Mesendoderm (in vitro differentiated cells): ENCODE data around the gene NOD1.
"Not testable (repeated sequence)": the region's sequence is repeated elsewhere in the genome, so short reads cannot be mapped to it uniquely, and the experiment has no call there.

Experiments
- DNase-seq: peaks from one replicate; pipeline ENCODE4 v3.0.0; 2013
- H2AK5ac ChIP-seq: 2 replicates; pipeline ENCODE4 v1.6.1; 2013; ENCODE audit warnings: low read length, inconsistent platforms
- H2BK120ac ChIP-seq: 2 replicates; pipeline ENCODE4 v1.6.1; 2013; ENCODE audit warnings: low read depth, mild to moderate bottlenecking, low read length, moderate library complexity, mixed read lengths
- H2BK15ac ChIP-seq: replicated peaks from 2 replicates; pipeline ENCODE4 v1.6.1; 2013; ENCODE audit warnings: low read depth, mild to moderate bottlenecking, moderate library complexity
- H2BK5ac ChIP-seq: 2 replicates; pipeline ENCODE4 v1.6.1; 2013; ENCODE audit warnings: low read length, inconsistent platforms
- H3K18ac ChIP-seq: 2 replicates; pipeline ENCODE4 v1.6.1; 2013; ENCODE audit warnings: mild to moderate bottlenecking, low read length, mixed read lengths
- H3K23ac ChIP-seq: one replicate; pipeline ENCODE4 v1.6.1; 2013; ENCODE audit warnings: low read length
- H3K27ac ChIP-seq: 2 replicates; pipeline ENCODE4 v1.5.1; 2013; ENCODE audit warnings: low read depth, mild to moderate bottlenecking, inconsistent platforms, low read length, moderate library complexity
- H3K27me3 ChIP-seq: 2 replicates; pipeline ENCODE4 v1.6.1; 2013; ENCODE audit warnings: low read length, control low read depth, mild to moderate bottlenecking, inconsistent platforms; ENCODE audit not compliant: insufficient read depth, poor library complexity
- H3K36me3 ChIP-seq: 2 replicates; pipeline ENCODE4 v1.6.1; 2013; ENCODE audit warnings: low read length, inconsistent platforms; ENCODE audit not compliant: control insufficient read depth, insufficient read depth
- H3K4ac ChIP-seq: one replicate; pipeline ENCODE4 v1.6.1; 2013; ENCODE audit warnings: low read depth, mild to moderate bottlenecking, low read length, moderate library complexity
- H3K4me1 ChIP-seq: 2 replicates; pipeline ENCODE4 v1.6.1; 2013; ENCODE audit warnings: low read depth, low read length, inconsistent platforms; ENCODE audit not compliant: control insufficient read depth
- H3K4me2 ChIP-seq: 2 replicates; pipeline ENCODE4 v1.6.1; 2013; ENCODE audit warnings: low read length
- H3K4me3 ChIP-seq: 2 replicates; pipeline ENCODE4 v1.5.1; 2013; ENCODE audit warnings: mild to moderate bottlenecking, low read length
- H3K56ac ChIP-seq: one replicate; pipeline ENCODE4 v1.6.1; 2013; ENCODE audit warnings: low read length
- H3K79me1 ChIP-seq: 2 replicates; pipeline ENCODE4 v1.6.1; 2013; ENCODE audit warnings: low read length, inconsistent platforms
- H3K79me2 ChIP-seq: 2 replicates; pipeline ENCODE4 v1.6.1; 2013; ENCODE audit warnings: mild to moderate bottlenecking, low read length; ENCODE audit not compliant: control insufficient read depth, insufficient read depth
- H3K9ac ChIP-seq: 2 replicates; pipeline ENCODE4 v1.6.1; 2013; ENCODE audit warnings: low read length, inconsistent platforms
- H4K5ac ChIP-seq: one replicate; pipeline ENCODE4 v1.6.1; 2013; ENCODE audit warnings: low read length
- H4K8ac ChIP-seq: one replicate; pipeline ENCODE4 v1.6.1; 2013; ENCODE audit warnings: low read depth, mild to moderate bottlenecking, control low read depth, low read length, moderate library complexity
- WGBS: extraction: QIAGEN DNeasy Blood & Tissue Kit; methylation state at CpG from one replicate; pipeline ENCODE4 v1.1.7; 2013; ENCODE audit warnings: low lambda C conversion rate, missing lambda C conversion rate; ENCODE audit not compliant: insufficient coverage; ENCODE audit errors: extremely low coverage; 5-methylcytosine and 5-hydroxymethylcytosine counted together

Gene NOD1

DNA sequence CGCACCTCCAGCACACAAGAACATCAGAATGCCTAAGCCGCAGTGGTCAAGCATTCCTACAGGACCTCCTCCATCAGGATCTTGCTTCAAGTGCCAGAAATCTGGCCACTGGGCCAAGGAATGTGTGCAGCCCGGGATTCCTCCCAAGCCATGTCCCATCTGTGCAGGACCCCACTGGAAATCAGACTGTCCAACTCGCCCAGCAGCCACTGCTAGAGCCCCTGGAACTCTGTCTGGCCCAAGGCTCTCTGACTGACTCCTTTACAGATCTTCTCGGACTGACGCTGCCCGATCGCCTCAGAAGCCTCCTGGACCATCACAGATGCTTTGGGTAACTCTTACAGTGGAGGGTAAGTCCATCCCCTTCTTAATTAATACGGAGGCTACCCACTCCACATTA, 2.8 kb upstream of the NOD1 start:
- not testable (repeated sequence) for H3K27ac ChIP-seq, H2BK120ac ChIP-seq, H3K79me2 ChIP-seq, H4K8ac ChIP-seq, H3K4ac ChIP-seq, H2BK5ac ChIP-seq, H3K56ac ChIP-seq, H3K27me3 ChIP-seq, H4K5ac ChIP-seq, H3K9ac ChIP-seq, H3K4me1 ChIP-seq, H3K4me3 ChIP-seq, H3K36me3 ChIP-seq, H3K23ac ChIP-seq, H3K79me1 ChIP-seq, H2AK5ac ChIP-seq, H2BK15ac ChIP-seq, H3K18ac ChIP-seq, H3K4me2 ChIP-seq, DNase-seq
- no CpG with 5 or more reads among the region's 9 CpGs for WGBS

DNA sequence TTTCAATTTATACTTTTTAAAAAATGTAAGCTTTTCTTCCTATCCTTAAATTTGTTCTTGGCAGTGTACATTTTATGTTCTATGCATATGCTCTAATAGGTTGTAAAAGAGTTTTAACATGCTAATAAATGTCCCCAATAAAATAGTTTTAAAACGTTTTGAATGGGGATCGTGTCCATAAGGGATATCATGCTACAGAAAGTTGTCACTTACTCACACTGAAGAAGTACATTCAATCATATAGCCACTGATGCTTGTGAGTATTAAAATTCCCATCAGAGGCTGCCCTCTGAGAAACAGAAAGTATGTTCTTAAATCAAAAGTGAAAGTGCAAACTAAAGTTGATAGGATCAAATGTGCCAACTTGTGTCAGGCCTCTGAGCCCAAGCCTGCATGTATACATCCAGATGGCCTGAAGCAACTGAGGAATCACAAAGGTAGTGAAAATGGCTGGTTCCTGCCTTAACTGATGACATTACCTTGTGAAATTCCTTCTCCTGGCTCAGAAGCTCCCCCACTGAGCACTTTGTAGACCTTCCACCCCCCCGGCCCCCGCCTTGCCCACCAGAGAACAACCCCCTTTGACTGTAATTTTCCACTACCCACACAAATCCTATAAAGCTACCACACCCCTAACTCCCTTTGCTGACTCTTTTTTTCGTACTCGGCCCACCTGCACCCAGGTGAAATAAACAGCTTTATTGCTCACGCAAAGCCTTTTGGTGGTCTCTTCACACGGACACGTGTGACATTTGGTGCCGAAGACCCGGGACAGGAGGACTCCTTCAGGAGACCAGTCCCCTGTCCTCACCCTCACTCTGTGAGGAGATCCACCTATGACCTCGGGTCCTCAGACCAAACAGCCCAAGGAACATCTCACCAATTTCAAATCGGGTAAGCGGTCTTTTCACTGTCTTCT, 877 bp upstream of the NOD1 start:
- Histone ChIP-seq H3K4me3 (no peak overlapping the region), H3K56ac (peak overlapping the region; percentile 89), H2BK120ac (no peak overlapping the region), H3K36me3 (no peaks in the 10 kb centered on the region), H3K79me2 (peaks cover 2% of the 10 kb centered on the region), H2BK5ac (no peak overlapping the region), H2AK5ac (no peak overlapping the region), H3K23ac (no peak overlapping the region), H4K5ac (no peak overlapping the region), H3K79me1 (peaks cover 3% of the 10 kb centered on the region), H3K4me2 (no peak overlapping the region), H3K9ac (no peak overlapping the region), H3K27ac (peak overlapping the region; percentile 65), H4K8ac (no peak overlapping the region), H3K18ac (no peak overlapping the region), H3K4ac (peak overlapping the region; percentile 21), H3K4me1 (peaks cover 3% of the 10 kb centered on the region), H3K27me3 (peaks cover 6% of the 10 kb centered on the region), H2BK15ac (no peak overlapping the region)
- no CpG with 5 or more reads among the region's 14 CpGs for WGBS
- peak; percentile 74 for DNase-seq

DNA sequence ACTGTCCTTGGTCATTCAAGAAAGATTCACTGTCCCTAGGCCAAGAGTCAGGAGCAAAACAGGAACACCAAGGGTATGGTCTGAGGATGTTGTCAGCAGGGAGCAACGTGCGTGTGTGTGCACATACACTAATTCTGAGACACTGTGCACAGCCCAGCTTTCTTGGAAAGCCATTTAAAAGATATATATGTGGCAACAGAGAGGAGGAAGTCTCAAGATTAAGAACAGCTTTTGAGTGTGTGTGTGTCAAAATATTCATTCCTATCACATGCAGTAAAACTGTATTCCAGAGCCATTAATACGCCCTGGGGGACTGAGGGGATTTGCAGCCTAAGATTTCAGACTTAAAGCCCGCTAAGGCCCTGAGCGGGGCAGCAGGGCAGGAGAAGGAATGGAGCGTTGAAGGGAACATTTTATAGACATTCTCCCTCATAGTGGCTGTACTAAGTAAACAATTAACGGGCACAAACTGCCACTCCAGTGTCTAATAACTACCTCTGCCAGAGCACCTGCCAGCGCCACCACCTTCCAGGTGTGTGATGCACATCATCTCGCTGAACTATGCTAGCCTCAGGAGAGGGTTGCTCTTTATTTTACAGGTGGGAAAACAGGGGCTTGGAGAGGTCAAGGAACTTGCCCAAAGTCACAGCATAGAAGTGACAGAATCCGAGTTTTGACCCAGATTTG, 2.0 kb downstream of the NOD1 start:
- no peak overlapping the region for H3K18ac ChIP-seq
- H3K4ac ChIP-seq, result no peak overlapping the region
- no peak overlapping the region for H3K4me3 ChIP-seq
- peaks cover 6% of the 10 kb centered on the region for H3K27me3 ChIP-seq
- no peak overlapping the region for H2BK15ac ChIP-seq
- no peak overlapping the region for H2BK120ac ChIP-seq
- H4K8ac ChIP-seq, result no peak overlapping the region
- H3K36me3 ChIP-seq, result no peaks in the 10 kb centered on the region
- DNase-seq, result no peak
- no peak overlapping the region for H3K23ac ChIP-seq
- peaks cover 2% of the 10 kb centered on the region for H3K79me2 ChIP-seq
- peak overlapping the region; percentile 20 for H3K56ac ChIP-seq
- peaks cover 3% of the 10 kb centered on the region for H3K79me1 ChIP-seq
- H3K4me1 ChIP-seq, result peaks cover 13% of the 10 kb centered on the region
- H3K4me2 ChIP-seq, result no peak overlapping the region
- WGBS, result no CpG with 5 or more reads among the region's 10 CpGs
- H3K27ac ChIP-seq, result no peak overlapping the region
- H2AK5ac ChIP-seq, result no peak overlapping the region
- H4K5ac ChIP-seq, result no peak overlapping the region
- H2BK5ac ChIP-seq, result no peak overlapping the region
- H3K9ac ChIP-seq, result no peak overlapping the region

DNA sequence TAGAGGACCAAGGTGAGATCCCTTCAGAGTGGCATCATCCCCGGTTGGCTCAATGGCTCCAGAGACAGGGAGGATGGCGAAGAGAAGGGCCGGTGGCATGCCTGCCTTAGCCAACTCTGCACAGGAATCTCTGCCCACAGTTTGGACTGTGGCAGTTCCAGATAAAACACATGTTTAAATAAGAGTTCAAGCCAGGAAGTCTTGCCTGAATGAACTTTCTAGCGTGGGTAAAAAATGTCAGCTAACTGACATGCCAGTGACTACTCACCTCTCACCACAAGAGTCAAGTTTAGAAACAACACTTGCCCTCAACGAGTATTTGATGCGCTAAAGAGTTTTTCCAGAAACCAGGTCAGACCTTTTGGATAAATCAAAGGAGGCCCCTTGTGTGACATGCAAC, 3.0 kb downstream of the NOD1 start:
- no peak overlapping the region for H3K27ac ChIP-seq
- no CpG with 5 or more reads among the region's 6 CpGs for WGBS

DNA sequence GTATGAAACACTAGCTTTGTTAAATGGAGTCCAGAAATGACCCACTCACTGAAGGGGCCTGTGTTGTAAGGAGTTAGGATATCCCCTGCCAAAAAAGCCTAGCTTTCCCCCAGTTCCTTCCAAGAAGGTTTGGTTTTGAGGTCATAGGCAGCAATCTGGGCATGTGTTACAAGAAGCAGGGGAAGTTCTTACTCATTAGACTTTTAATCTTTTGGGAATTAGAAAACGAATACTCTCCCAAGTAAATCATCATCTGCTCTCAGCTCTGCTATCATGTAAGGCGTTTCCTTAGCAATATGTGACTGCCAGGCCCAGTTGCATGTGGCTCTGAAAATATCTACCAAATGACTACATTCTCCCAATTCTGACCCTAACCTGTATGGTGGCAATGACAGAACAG, 3.7 kb downstream of the NOD1 start:
- H3K4ac ChIP-seq, result no peak overlapping the region
- H4K5ac ChIP-seq, result no peak overlapping the region
- no peak overlapping the region for H2AK5ac ChIP-seq
- H3K79me1 ChIP-seq, result peaks cover 5% of the 10 kb centered on the region
- H3K4me2 ChIP-seq, result no peak overlapping the region
- H4K8ac ChIP-seq, result no peak overlapping the region
- H3K36me3 ChIP-seq, result no peaks in the 10 kb centered on the region
- H3K27ac ChIP-seq, result no peak overlapping the region
- H2BK5ac ChIP-seq, result no peak overlapping the region
- no peak overlapping the region for H3K23ac ChIP-seq
- H3K9ac ChIP-seq, result no peak overlapping the region
- no peak overlapping the region for H3K4me3 ChIP-seq
- H3K27me3 ChIP-seq, result peaks cover 6% of the 10 kb centered on the region
- WGBS, result no CpG with 5 or more reads among the region's 2 CpGs
- DNase-seq, result no peak
- no peak overlapping the region for H3K56ac ChIP-seq
- peaks cover 2% of the 10 kb centered on the region for H3K79me2 ChIP-seq
- no peak overlapping the region for H2BK15ac ChIP-seq
- no peak overlapping the region for H2BK120ac ChIP-seq
- H3K4me1 ChIP-seq, result peaks cover 13% of the 10 kb centered on the region
- no peak overlapping the region for H3K18ac ChIP-seq

More for the DNA sequence above, 3.0 kb downstream of the NOD1 start:
- Histone ChIP-seq H3K23ac (peak overlapping the region; percentile 9), H3K4me3 (no peak overlapping the region), H3K4me1 (peaks cover 13% of the 10 kb centered on the region), H3K36me3 (no peaks in the 10 kb centered on the region), H2AK5ac (no peak overlapping the region), H4K5ac (no peak overlapping the region), H3K9ac (no peak overlapping the region), H2BK15ac (no peak overlapping the region), H3K27me3 (peaks cover 6% of the 10 kb centered on the region), H3K4ac (no peak overlapping the region), H3K4me2 (no peak overlapping the region), H3K79me1 (peaks cover 3% of the 10 kb centered on the region), H2BK120ac (no peak overlapping the region), H3K18ac (no peak overlapping the region), H4K8ac (no peak overlapping the region), H3K56ac (no peak overlapping the region), H2BK5ac (no peak overlapping the region), H3K79me2 (peaks cover 2% of the 10 kb centered on the region)
- DNase-seq, result no peak
